ENCODE data around the gene RAPGEFL1.
"Not testable (repeated sequence)": the region's sequence is repeated elsewhere in the genome, so short reads cannot be mapped to it uniquely, and the experiment has no call there.

The RAPGEFL1 gene

DNA sequence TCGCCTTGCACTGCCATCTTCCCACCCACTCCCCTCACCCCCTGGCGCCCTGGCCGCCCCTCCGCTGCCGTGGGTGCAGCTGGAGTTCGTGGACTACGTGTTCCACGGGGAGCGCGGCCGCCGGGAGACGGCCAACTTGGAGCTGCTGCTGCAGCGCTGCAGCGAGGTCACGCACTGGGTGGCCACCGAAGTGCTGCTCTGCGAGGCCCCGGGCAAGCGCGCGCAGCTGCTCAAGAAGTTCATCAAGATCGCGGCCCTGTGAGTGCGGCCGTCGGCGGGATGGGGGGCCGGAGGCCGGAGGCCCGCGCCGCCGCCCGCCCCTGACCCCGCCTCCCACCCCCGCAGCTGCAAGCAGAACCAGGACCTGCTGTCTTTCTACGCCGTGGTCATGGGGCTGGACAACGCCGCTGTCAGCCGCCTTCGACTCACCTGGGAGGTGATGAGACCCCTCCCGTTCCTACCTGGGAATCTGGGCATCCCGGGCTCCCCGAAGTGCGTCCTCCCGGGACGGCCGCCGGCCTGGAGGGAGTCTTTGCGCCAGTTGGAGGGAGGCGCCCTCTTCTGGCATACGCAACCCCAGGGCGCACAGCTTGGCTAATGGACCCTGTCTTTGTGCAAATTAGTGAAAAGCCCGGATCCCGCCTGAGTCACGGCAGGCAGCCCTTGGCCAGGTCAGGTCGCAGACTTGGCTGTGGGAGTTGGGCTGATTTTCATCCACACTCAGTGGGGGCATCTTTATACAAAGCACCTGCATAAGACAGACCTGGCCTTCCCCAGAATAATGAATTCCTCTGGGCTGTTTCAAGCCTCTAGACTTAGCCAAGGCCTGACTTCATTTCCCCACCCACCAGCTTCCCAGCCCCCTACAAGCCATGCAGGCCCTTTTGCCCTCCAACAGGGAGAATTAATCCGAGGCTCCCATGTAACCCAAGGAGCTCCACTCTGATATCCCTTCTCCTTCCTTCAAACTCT is 14.3 kb downstream of the RAPGEFL1 start:
- Histone ChIP-seq H3K4me2 (ENCODE audit: low read length) (peak overlapping the region; percentile 93), H3K4me1 (ENCODE audit: control insufficient read depth, low read depth, low read length) (no peaks in the 10 kb centered on the region), H3K9ac (ENCODE audit: low read length) (peak overlapping the region; percentile 76), H3K4me3 (ENCODE audit: low read length) (peak overlapping the region; percentile 29), H3K79me1 (ENCODE audit: low read length) (no peaks in the 10 kb centered on the region), H4K5ac (ENCODE audit: low read length) (no peak overlapping the region), H2BK5ac (ENCODE audit: low read length) (no peak overlapping the region), H3K18ac (ENCODE audit: low read length) (no peak overlapping the region), H3K27ac (ENCODE audit: low read depth, low read length) (no peak overlapping the region), H3K4ac (ENCODE audit: low read depth, low read length) (no peak overlapping the region), H2AK5ac (ENCODE audit: low read length) (no peak overlapping the region), H3K79me2 (ENCODE audit: control insufficient read depth, insufficient read depth, low read length) (no peaks in the 10 kb centered on the region), H3K56ac (ENCODE audit: low read length) (peak overlapping the region; percentile 88), H2BK15ac (replicated peaks; ENCODE audit: low read depth) (no peak overlapping the region), H3K36me3 (ENCODE audit: control insufficient read depth, insufficient read depth, low read length) (no peaks in the 10 kb centered on the region), H3K23ac (ENCODE audit: low read length) (no peak overlapping the region), H3K27me3 (ENCODE audit: insufficient read depth, low read length, poor library complexity) (no peaks in the 10 kb centered on the region), H2BK120ac (ENCODE audit: low read depth, low read length) (no peak overlapping the region), H4K8ac (ENCODE audit: low read depth, low read length) (no peak overlapping the region)
- WGBS (ENCODE audit: extremely low coverage, insufficient coverage, low lambda C conversion rate): no CpG with 5 or more reads among the region's 60 CpGs
- peak; percentile 85 for DNase-seq

DNA sequence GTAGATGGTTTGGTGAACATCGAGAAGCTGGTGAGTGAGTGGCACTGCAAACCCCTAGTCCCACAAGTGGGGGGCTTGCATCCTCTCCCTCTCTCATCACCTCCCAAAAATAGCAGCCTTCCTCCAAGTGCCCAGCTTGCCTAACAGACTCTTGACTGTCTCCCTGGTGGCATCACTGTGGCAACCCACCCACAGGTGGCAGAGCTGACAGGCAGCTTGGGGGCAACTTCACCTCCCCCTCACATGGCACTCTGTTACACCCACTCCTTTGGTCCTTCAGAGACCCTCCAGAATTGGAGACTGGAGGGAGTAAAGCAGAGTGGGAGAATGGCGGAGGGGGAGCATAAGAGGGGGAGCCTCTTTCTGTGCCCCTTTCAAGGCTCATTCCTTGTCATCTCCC is 15.7 kb downstream of the RAPGEFL1 start:
- Histone ChIP-seq H3K79me2 (ENCODE audit: control insufficient read depth, insufficient read depth, low read length) (no peaks in the 10 kb centered on the region), H3K56ac (ENCODE audit: low read length) (no peak overlapping the region), H3K27me3 (ENCODE audit: insufficient read depth, low read length, poor library complexity) (no peaks in the 10 kb centered on the region), H4K8ac (ENCODE audit: low read depth, low read length) (no peak overlapping the region), H3K4me3 (ENCODE audit: low read length) (no peak overlapping the region), H3K36me3 (ENCODE audit: control insufficient read depth, insufficient read depth, low read length) (no peaks in the 10 kb centered on the region), H3K79me1 (ENCODE audit: low read length) (no peaks in the 10 kb centered on the region), H2AK5ac (ENCODE audit: low read length) (no peak overlapping the region), H3K4me2 (ENCODE audit: low read length) (no peak overlapping the region), H3K18ac (ENCODE audit: low read length) (no peak overlapping the region), H3K4ac (ENCODE audit: low read depth, low read length) (no peak overlapping the region), H3K23ac (ENCODE audit: low read length) (no peak overlapping the region), H3K4me1 (ENCODE audit: control insufficient read depth, low read depth, low read length) (no peaks in the 10 kb centered on the region), H2BK120ac (ENCODE audit: low read depth, low read length) (no peak overlapping the region), H4K5ac (ENCODE audit: low read length) (no peak overlapping the region), H2BK5ac (ENCODE audit: low read length) (no peak overlapping the region), H2BK15ac (replicated peaks; ENCODE audit: low read depth) (no peak overlapping the region), H3K27ac (ENCODE audit: low read depth, low read length) (no peak overlapping the region), H3K9ac (ENCODE audit: low read length) (no peak overlapping the region)
- no peak for DNase-seq
- no CpG with 5 or more reads among the region's 2 CpGs for WGBS (ENCODE audit: extremely low coverage, insufficient coverage, low lambda C conversion rate)

DNA sequence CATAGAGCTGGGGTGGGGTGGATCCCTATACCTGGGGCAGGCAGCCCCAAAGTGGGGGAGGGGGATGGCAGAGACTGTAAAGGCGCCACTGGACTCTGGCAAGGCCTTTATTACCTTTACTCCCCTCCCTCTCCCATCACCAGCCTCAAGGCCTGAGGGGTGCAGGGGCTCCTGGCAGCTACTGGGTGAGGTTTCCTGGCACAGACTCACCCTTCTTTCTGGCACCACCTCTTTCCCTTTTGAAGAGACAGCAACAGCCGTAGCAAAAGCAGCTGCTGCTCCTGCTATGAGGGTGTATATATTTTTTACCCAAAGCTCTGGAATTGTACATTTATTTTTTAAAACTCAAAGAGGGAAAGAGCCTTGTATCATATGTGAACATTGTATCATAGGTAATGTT is 17.6 kb downstream of the RAPGEFL1 start:
- H2AK5ac ChIP-seq (ENCODE audit: low read length): no peak overlapping the region
- no peak overlapping the region for H4K5ac ChIP-seq (ENCODE audit: low read length)
- no peaks in the 10 kb centered on the region for H3K36me3 ChIP-seq (ENCODE audit: control insufficient read depth, insufficient read depth, low read length)
- H3K79me2 ChIP-seq (ENCODE audit: control insufficient read depth, insufficient read depth, low read length): no peaks in the 10 kb centered on the region
- H4K8ac ChIP-seq (ENCODE audit: low read depth, low read length): no peak overlapping the region
- no peaks in the 10 kb centered on the region for H3K79me1 ChIP-seq (ENCODE audit: low read length)
- H3K4me2 ChIP-seq (ENCODE audit: low read length): no peak overlapping the region
- no peaks in the 10 kb centered on the region for H3K27me3 ChIP-seq (ENCODE audit: insufficient read depth, low read length, poor library complexity)
- H3K56ac ChIP-seq (ENCODE audit: low read length): no peak overlapping the region
- H3K4me1 ChIP-seq (ENCODE audit: control insufficient read depth, low read depth, low read length): no peaks in the 10 kb centered on the region
- no peak overlapping the region for H2BK120ac ChIP-seq (ENCODE audit: low read depth, low read length)
- H3K23ac ChIP-seq (ENCODE audit: low read length): no peak overlapping the region
- no peak overlapping the region for H2BK15ac ChIP-seq (replicated peaks; ENCODE audit: low read depth)
- no peak overlapping the region for H3K4me3 ChIP-seq (ENCODE audit: low read length)
- H3K9ac ChIP-seq (ENCODE audit: low read length): no peak overlapping the region
- DNase-seq: no peak
- no peak overlapping the region for H2BK5ac ChIP-seq (ENCODE audit: low read length)
- H3K4ac ChIP-seq (ENCODE audit: low read depth, low read length): no peak overlapping the region
- no peak overlapping the region for H3K27ac ChIP-seq (ENCODE audit: low read depth, low read length)
- no CpG with 5 or more reads among the region's 2 CpGs for WGBS (ENCODE audit: extremely low coverage, insufficient coverage, low lambda C conversion rate)
- no peak overlapping the region for H3K18ac ChIP-seq (ENCODE audit: low read length)

DNA sequence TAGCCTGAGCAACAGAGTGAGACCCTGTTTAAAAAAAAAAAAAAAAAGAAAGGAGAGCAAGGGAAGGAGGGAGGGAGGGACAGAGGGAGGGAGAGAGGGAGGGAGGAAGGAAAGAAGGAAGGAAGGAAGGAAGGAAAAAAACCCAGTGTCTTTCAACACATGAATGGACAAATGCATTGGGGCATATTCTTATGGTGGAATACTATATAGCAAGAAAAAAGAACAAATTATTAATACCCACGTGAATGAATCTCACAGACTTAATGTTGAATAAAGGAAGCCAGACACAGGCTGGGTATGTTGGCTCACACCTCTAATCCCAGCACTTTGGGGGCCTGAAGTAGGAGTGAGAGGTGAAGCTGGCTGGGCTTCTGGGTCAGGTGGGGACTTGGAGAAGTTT is 20.3 kb downstream of the RAPGEFL1 start:
- Histone ChIP-seq H3K27me3 (ENCODE audit: insufficient read depth, low read length, poor library complexity) (no peaks in the 10 kb centered on the region), H3K23ac (ENCODE audit: low read length) (no peak overlapping the region), H3K27ac (ENCODE audit: low read depth, low read length) (no peak overlapping the region), H2BK15ac (replicated peaks; ENCODE audit: low read depth) (no peak overlapping the region), H3K4me1 (ENCODE audit: control insufficient read depth, low read depth, low read length) (no peaks in the 10 kb centered on the region), H3K4me2 (ENCODE audit: low read length) (no peak overlapping the region), H3K9ac (ENCODE audit: low read length) (no peak overlapping the region), H3K79me2 (ENCODE audit: control insufficient read depth, insufficient read depth, low read length) (no peaks in the 10 kb centered on the region), H4K8ac (ENCODE audit: low read depth, low read length) (no peak overlapping the region), H3K4me3 (ENCODE audit: low read length) (no peak overlapping the region), H3K56ac (ENCODE audit: low read length) (no peak overlapping the region), H3K36me3 (ENCODE audit: control insufficient read depth, insufficient read depth, low read length) (no peaks in the 10 kb centered on the region), H2BK120ac (ENCODE audit: low read depth, low read length) (no peak overlapping the region), H3K4ac (ENCODE audit: low read depth, low read length) (no peak overlapping the region), H2BK5ac (ENCODE audit: low read length) (no peak overlapping the region), H4K5ac (ENCODE audit: low read length) (no peak overlapping the region), H3K79me1 (ENCODE audit: low read length) (no peaks in the 10 kb centered on the region), H2AK5ac (ENCODE audit: low read length) (no peak overlapping the region), H3K18ac (ENCODE audit: low read length) (no peak overlapping the region)
- no peak for DNase-seq
- WGBS (ENCODE audit: extremely low coverage, insufficient coverage, low lambda C conversion rate): no CpG with 5 or more reads among the region's 1 CpG

DNA sequence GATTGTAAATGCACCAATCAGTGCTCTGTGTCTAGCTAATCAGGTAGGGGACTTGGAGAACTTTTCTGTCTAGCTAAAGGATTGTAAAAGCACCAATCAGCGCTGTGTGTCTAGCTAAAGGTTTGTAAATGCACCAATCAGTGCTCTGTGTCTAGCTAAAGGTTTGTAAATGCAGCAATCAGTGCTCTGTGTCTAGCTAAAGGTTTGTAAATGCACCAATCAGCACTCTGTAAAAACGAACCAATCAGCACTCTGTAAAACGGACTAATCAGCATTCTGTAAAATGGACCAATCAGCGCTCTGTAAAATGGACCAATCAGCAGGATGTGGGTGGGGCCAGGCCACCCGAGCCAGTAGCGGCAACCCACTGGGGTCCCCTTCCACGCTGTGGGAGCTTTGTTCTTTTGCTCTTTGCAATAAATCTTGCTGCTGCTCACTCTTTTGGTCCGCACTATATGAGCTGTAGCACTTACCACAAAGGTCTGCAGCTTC is 20.7 kb downstream of the RAPGEFL1 start:
- H3K4ac ChIP-seq (ENCODE audit: low read depth, low read length); H3K79me2 ChIP-seq (ENCODE audit: control insufficient read depth, insufficient read depth, low read length); H3K18ac ChIP-seq (ENCODE audit: low read length); H3K27me3 ChIP-seq (ENCODE audit: insufficient read depth, low read length, poor library complexity); H3K9ac ChIP-seq (ENCODE audit: low read length); H2BK120ac ChIP-seq (ENCODE audit: low read depth, low read length); H3K4me2 ChIP-seq (ENCODE audit: low read length); H2BK5ac ChIP-seq (ENCODE audit: low read length); H4K8ac ChIP-seq (ENCODE audit: low read depth, low read length); H4K5ac ChIP-seq (ENCODE audit: low read length); H3K56ac ChIP-seq (ENCODE audit: low read length); H3K4me1 ChIP-seq (ENCODE audit: control insufficient read depth, low read depth, low read length); DNase-seq; H2AK5ac ChIP-seq (ENCODE audit: low read length); H3K23ac ChIP-seq (ENCODE audit: low read length); H2BK15ac ChIP-seq (replicated peaks; ENCODE audit: low read depth); H3K27ac ChIP-seq (ENCODE audit: low read depth, low read length); H3K36me3 ChIP-seq (ENCODE audit: control insufficient read depth, insufficient read depth, low read length); H3K4me3 ChIP-seq (ENCODE audit: low read length); H3K79me1 ChIP-seq (ENCODE audit: low read length): not testable (repeated sequence)
- WGBS (ENCODE audit: extremely low coverage, insufficient coverage, low lambda C conversion rate): no CpG with 5 or more reads among the region's 8 CpGs

Measured in mesendoderm (in vitro differentiated cells).